B cell (primary cell): Measurements from ENCODE around the gene INKA2. TPM values are rescaled to one million over a fixed set of nuclear protein-coding genes. Genes with fewer than 3 reads are reported as not detected.

Experiments
- ATAC-seq: fragments of 200-7000 bp; cut with Tn5 transposase; one replicate; pipeline ENCODE4 v1.10.0; 2021; ENCODE audit warnings: low read depth, mild to moderate bottlenecking, moderate number of reproducible peaks, moderate library complexity
- CTCF ChIA-PET: fragments of 350-600 bp; sonication (Branson Sonifier 250); formaldehyde crosslinking; loops from one replicate; lab custom pipeline; 2021; ENCODE audit warnings: antibody characterized with exemption, inconsistent platforms; lab: Charles Lee
- POLR2A ChIA-PET: fragments of 350-600 bp; sonication (Branson Sonifier 250); formaldehyde crosslinking; loops from one replicate; lab custom pipeline; 2021; ENCODE audit warnings: antibody characterized with exemption; lab: Charles Lee
- DNase-seq: peaks from one replicate; pipeline ENCODE4 v3.0.0; 2013
- H2AFZ ChIP-seq: 2 replicates; pipeline ENCODE4 v1.6.1; 2012; ENCODE audit warnings: mild to moderate bottlenecking, low read depth, low read length; ENCODE audit not compliant: insufficient read depth, poor library complexity, severe bottlenecking
- H3K27ac ChIP-seq, 2 donors: 1 replicate in 1 of 2; 2 replicates in 1 of 2; pipeline ENCODE4 v1.5.1; 2012 to 2013; ENCODE audit warnings: low read length in 2 of 2, mild to moderate bottlenecking in 2 of 2, moderate library complexity in 1 of 2
- H3K27me3 ChIP-seq, 4 experiments: fragments of 200-600 bp in 1 of 4; sonication (generic) in 1 of 4; replicated peaks in 1 of 4; 1 replicate in 2 of 4; 2 replicates in 2 of 4; pipeline versions ENCODE4 v1.6.1 to v1.7.0; 2013 to 2016; ENCODE audit warnings: low read length in 3 of 4, mild to moderate bottlenecking in 2 of 4, mixed read lengths in 1 of 4, moderate library complexity in 1 of 4; ENCODE audit not compliant: insufficient read depth in 4 of 4, control insufficient read depth in 3 of 4; ENCODE audit errors: control extremely low read depth in 1 of 4
- H3K36me3 ChIP-seq, 2 experiments: replicated peaks in 1 of 2; 1 replicate in 1 of 2; 2 replicates in 1 of 2; pipeline versions ENCODE4 v1.6.1 to v1.7.1; 2013; ENCODE audit warnings: low read length in 1 of 2; ENCODE audit not compliant: insufficient read depth in 2 of 2, control insufficient read depth in 1 of 2; ENCODE audit errors: control extremely low read depth in 1 of 2, extremely low read depth in 1 of 2
- H3K4me1 ChIP-seq, 2 donors: fragments of 200-600 bp in 1 of 2; sonication (generic) in 1 of 2; 1 replicate in 1 of 2; 2 replicates in 1 of 2; pipeline versions ENCODE4 v1.5.1 to v1.6.1; 2013 to 2017; ENCODE audit warnings: low read length in 2 of 2; ENCODE audit not compliant: control insufficient read depth in 2 of 2, insufficient read depth in 2 of 2
- H3K4me2 ChIP-seq: replicated peaks from 2 replicates; pipeline ENCODE3; 2012; ENCODE audit warnings: mild to moderate bottlenecking, low read depth, low read length; ENCODE audit not compliant: poor library complexity, severe bottlenecking
- H3K4me3 ChIP-seq, 5 experiments: fragments of 200-600 bp in 1 of 5; sonication (generic) in 1 of 5; 1 replicate in 3 of 5; 2 replicates in 2 of 5; pipeline versions ENCODE4 v1.5.1 to v1.7.0; 2011 to 2016; ENCODE audit warnings: low read length in 4 of 5, mild to moderate bottlenecking in 4 of 5, low read depth in 2 of 5, control low read depth in 1 of 5, moderate library complexity in 1 of 5; ENCODE audit not compliant: insufficient read depth in 1 of 5; ENCODE audit errors: control extremely low read depth in 1 of 5, extremely low read depth in 1 of 5
- H3K79me2 ChIP-seq: fragments of 200-600 bp; sonication (generic); one replicate; pipeline ENCODE4 v1.6.0; 2016; ENCODE audit warnings: low read length; ENCODE audit not compliant: control insufficient read depth, insufficient read depth
- H3K9ac ChIP-seq: fragments of 200-600 bp; sonication (generic); 2 replicates; pipeline ENCODE4 v1.6.1; 2017; ENCODE audit warnings: mild to moderate bottlenecking, low read length, moderate library complexity
- H3K9me3 ChIP-seq, 3 donors: one replicate each; pipeline versions ENCODE4 v1.6.1 to v1.7.1; 2013; ENCODE audit warnings: low read length in 2 of 3; ENCODE audit not compliant: control insufficient read depth in 2 of 3, insufficient read depth in 1 of 3; ENCODE audit errors: control extremely low read depth in 1 of 3
- H4K20me1 ChIP-seq: 2 replicates; pipeline ENCODE4 v1.6.0; 2012; ENCODE audit warnings: mild to moderate bottlenecking, low read length; ENCODE audit not compliant: insufficient read depth, control insufficient read depth, poor library complexity, severe bottlenecking
- H3K27ac Mint-ChIP-seq: one replicate; pipeline ENCODE4 v1.8.0; 2021; ENCODE audit warnings: mixed read lengths
- H3K27me3 Mint-ChIP-seq: one replicate; pipeline ENCODE4 v1.8.0; 2021; ENCODE audit warnings: mixed read lengths
- H3K4me1 Mint-ChIP-seq: one replicate; pipeline ENCODE4 v1.8.0; 2021; ENCODE audit warnings: mixed read lengths
- H3K4me3 Mint-ChIP-seq: one replicate; pipeline ENCODE4 v1.8.0; 2021; ENCODE audit warnings: mixed read lengths
- H3K9me3 Mint-ChIP-seq: one replicate; pipeline ENCODE4 v1.8.0; 2022; ENCODE audit warnings: mixed read lengths; ENCODE audit not compliant: insufficient read depth
- CTCF ChIP-seq: fragments of 200-600 bp; IDR thresholded peaks from one replicate; pipeline ENCODE4 v1.8.0; 2022; ENCODE audit warnings: antibody characterized with exemption, mild to moderate bottlenecking
- EZH2 ChIP-seq: IDR thresholded peaks from 2 replicates; pipeline ENCODE4 v1.6.1; 2012; ENCODE audit warnings: borderline replicate concordance, low read depth, mild to moderate bottlenecking, moderate library complexity, low read length; ENCODE audit not compliant: insufficient read depth, poor library complexity, severe bottlenecking
- WGBS: methylation state at CpG from one replicate; pipeline ENCODE4 v1.1.5; 2013; ENCODE audit warnings: missing lambda C conversion rate; ENCODE audit not compliant: insufficient coverage; 5-methylcytosine and 5-hydroxymethylcytosine counted together
- intact Hi-C: fragments of 100-400 bp; cut with micrococcal nuclease; formaldehyde crosslinking; loops from one replicate; pipeline ENCODE4 v1.10.0; 2022
- polyA plus RNA-seq: library from polyadenylated mRNA; depleted of rRNA; stranded (reverse); fragments of >200 nt; gene quantifications from 2 replicates; pipeline ENCODE4 v1.2.3, GENCODE V29; 2012
- total RNA-seq, 2 donors: library from RNA; stranded (reverse); fragments of 120-200 nt in 1 of 2; gene quantifications; 1 replicate in 1 of 2; 2 replicates in 1 of 2; pipeline versions ENCODE4 v1.2.3 to v1.2.4, GENCODE V29; 2013 to 2022

INKA2 gene
- total and polyA plus RNA-seq, 2 donors (not counting 1 experiment from before 2014, with no cell fraction given) = 0.67 to 6.4 TPM

- Histone ChIP-seq H4K20me1 (no peaks in the 10 kb centered on the region), H3K9ac (peak overlapping the region; percentile 69), H3K79me2 (no peaks in the 10 kb centered on the region), H3K4me1 (peaks cover 15 to 28% of the 10 kb centered on the region in 2 donors), H3K36me3 (no peaks in the 10 kb centered on the region), H3K4me3 (peak overlapping the region; percentile 67 to 81 (median 72)), H3K9me3 (no peaks in the 10 kb centered on the region), H3K27ac (peak overlapping the region; percentile 60 to 73), H3K4me2 (peak overlapping the region; percentile 96), H3K27me3 (peaks cover 0 to 39% (median 15%) of the 10 kb centered on the region in 4 experiments), H2AFZ (peak overlapping the region; percentile 89)
- WGBS = under 1% methylated on average over 61 of the region's 61 CpGs
- Mint-ChIP-seq H3K4me3 (peak overlapping the region; percentile 97), H3K9me3 (no peaks in the 10 kb centered on the region), H3K27ac (peak overlapping the region; percentile 91), H3K4me1 (peaks cover 23% of the 10 kb centered on the region), H3K27me3 (peaks cover 6% of the 10 kb centered on the region)
- no peak for TF ChIP-seq CTCF
- no peak for TF ChIP-seq EZH2
- ChIA-PET CTCF (interaction anchor here (0.7 to 5.0 kb wide), 10 partner anchors 9 to 257 kb away, joined by 3 to 66 read pairs (median 6); no protein-coding TSS in a partner anchor), POLR2A (interaction anchor here (0.6 to 2.7 kb wide), 8 partner anchors 16 to 790 kb away, joined by 3 to 18 read pairs (median 4); partner anchors contain the start of gene DDX20)
- intact Hi-C loops = loop anchor here (1.0 to 2.0 kb wide), 5 partner anchors 17 to 230 kb away; partner anchors contain the start of genes DDX20 and RAP1A
- ATAC-seq (peak; percentile 61), DNase-seq (peak; percentile 86)
These were observed 580 bp downstream of the INKA2 start for GRCh38 chr1:111738436-111739193.

GRCh38 chr1:111738133-111738435 lies 1.1 kb downstream of the INKA2 start:
- ATAC-seq (no peak), DNase-seq (no peak)
- H2AFZ ChIP-seq = peak overlapping the region; percentile 89
- no peaks in the 10 kb centered on the region for H4K20me1 ChIP-seq
- no peaks in the 10 kb centered on the region for H3K9me3 ChIP-seq
- H3K79me2 ChIP-seq = no peaks in the 10 kb centered on the region
- CTCF ChIA-PET = interaction anchor here (1.1 to 5.0 kb wide), 6 partner anchors 9 to 230 kb away, joined by 4 to 66 read pairs (median 14); no protein-coding TSS in a partner anchor
- no peaks in the 10 kb centered on the region for H3K9me3 Mint-ChIP-seq
- POLR2A ChIA-PET = interaction anchor here (1.0 to 2.7 kb wide), 5 partner anchors 15 to 514 kb away, joined by 3 to 18 read pairs (median 4); partner anchors contain the start of gene DDX20
- WGBS = 8% methylated on average over 7 of the region's 9 CpGs
- peaks cover 15 to 30% of the 10 kb centered on the region in 2 donors for H3K4me1 ChIP-seq
- H3K27me3 Mint-ChIP-seq = peaks cover 6% of the 10 kb centered on the region
- H3K27ac Mint-ChIP-seq = peak overlapping the region; percentile 62
- H3K4me3 Mint-ChIP-seq = peak overlapping the region; percentile 97
- H3K4me1 Mint-ChIP-seq = peaks cover 25% of the 10 kb centered on the region
- H3K36me3 ChIP-seq = no peaks in the 10 kb centered on the region
- peak overlapping the region in 1 of 2 donors; percentile 73 for H3K27ac ChIP-seq
- H3K4me2 ChIP-seq = peak overlapping the region; percentile 96
- no peak for TF ChIP-seq CTCF
- TF ChIP-seq EZH2 = no peak
- H3K9ac ChIP-seq = peak overlapping the region; percentile 69
- intact Hi-C loops = loop anchor here (2.0 kb wide), 1 partner anchor 229 kb away; no protein-coding TSS in a partner anchor
- peak overlapping the region; percentile 61 to 81 (median 72) for H3K4me3 ChIP-seq
- H3K27me3 ChIP-seq = peaks cover 0 to 39% (median 15%) of the 10 kb centered on the region in 4 experiments
